SH-SY5Y (cell line): Measurements from ENCODE around the gene SLC49A3.

ENCODE experiments used
- GATA2 ChIP-seq: IDR thresholded peaks from 2 replicates; pipeline ENCODE4 v1.6.1; 2011; ENCODE audit warnings: mild to moderate bottlenecking, low read depth, low read length
- GATA3 ChIP-seq: IDR thresholded peaks from 2 replicates; pipeline ENCODE4 v1.6.1; 2011; ENCODE audit warnings: low read depth, mild to moderate bottlenecking, low read length, moderate library complexity

The SLC49A3 gene

GRCh38 chr4:649751-650310 lies 39.1 kb downstream of the SLC49A3 start:
- no peak for TF ChIP-seq GATA2
- no peak for TF ChIP-seq GATA3

- TF ChIP-seq GATA2 (no peak), GATA3 (no peak)
Observed at GRCh38 chr4:649293-649625, 39.7 kb downstream of the SLC49A3 start.

- TF ChIP-seq GATA2 = no peak
- no peak for TF ChIP-seq GATA3
Observed at GRCh38 chr4:648579-649292, 40.2 kb downstream of the SLC49A3 start.

GRCh38 chr4:647481-647880 lies 41.5 kb downstream of the SLC49A3 start:
- TF ChIP-seq GATA3 (no peak), GATA2 (no peak)

GRCh38 chr4:646460-646859 lies 42.5 kb downstream of the SLC49A3 start:
- TF ChIP-seq GATA3 (no peak), GATA2 (no peak)

GRCh38 chr4:637536-638280 lies 51.2 kb downstream of the SLC49A3 start:
- TF ChIP-seq GATA2 (no peak), GATA3 (no peak)

- TF ChIP-seq GATA3 (no peak), GATA2 (no peak)
Observed at GRCh38 chr4:636628-637159, 52.3 kb downstream of the SLC49A3 start.

GRCh38 chr4:635851-636627 lies 52.9 kb downstream of the SLC49A3 start:
- TF ChIP-seq GATA2 = no peak
- TF ChIP-seq GATA3 = no peak

GRCh38 chr4:634599-634985 lies 54.4 kb downstream of the SLC49A3 start:
- TF ChIP-seq GATA2 (no peak), GATA3 (no peak)

GRCh38 chr4:633976-634598 lies 54.9 kb downstream of the SLC49A3 start:
- TF ChIP-seq GATA3 (no peak), GATA2 (no peak)

- TF ChIP-seq GATA3 (no peak), GATA2 (no peak)
Observed at GRCh38 chr4:633406-633805, 55.5 kb downstream of the SLC49A3 start.

- no peak for TF ChIP-seq GATA3
- TF ChIP-seq GATA2 = no peak
Observed at GRCh38 chr4:632926-633325, 56.0 kb downstream of the SLC49A3 start.

GRCh38 chr4:632196-632790 lies 56.7 kb downstream of the SLC49A3 start:
- TF ChIP-seq GATA3 (no peak), GATA2 (no peak)
